ENCODE data around the gene VOPP1. TPM values are rescaled to one million over a fixed set of nuclear protein-coding genes. Genes with fewer than 3 reads are reported as not detected.

The VOPP1 gene
- polyA plus RNA-seq, 1 experiment: 88.4 TPM

GRCh38 chr7:55427342-55427741, 145.0 kb downstream of the VOPP1 start:
- ChIA-PET CTCF (interaction anchor here (0.6 to 1.5 kb wide), 3 partner anchors 12 to 150 kb away, joined by 3 to 20 read pairs (median 3); no protein-coding TSS in a partner anchor), POLR2A (no interaction called here)
- DNase-seq (ENCODE audit: low read depth, low spot score): no peak

GRCh38 chr7:55426676-55427075, 145.6 kb downstream of the VOPP1 start:
- Histone ChIP-seq H3K4me3 (ENCODE audit: low read depth, low read length) (no peak overlapping the region), H3K9me3 (ENCODE audit: control insufficient read depth, insufficient read depth, low read length) (no peaks in the 10 kb centered on the region), H3K27ac (ENCODE audit: low read depth, low read length) (no peak overlapping the region), H3K27me3 (ENCODE audit: control insufficient read depth, insufficient read depth, low read length) (no peaks in the 10 kb centered on the region)
- ChIA-PET POLR2A (no interaction called here), CTCF (interaction anchor here (4.4 kb wide), 1 partner anchor 13 kb away, joined by 66 read pairs; no protein-coding TSS in a partner anchor)
- DNase-seq (ENCODE audit: low read depth, low spot score): no peak
- TF ChIP-seq, protein P1, sequence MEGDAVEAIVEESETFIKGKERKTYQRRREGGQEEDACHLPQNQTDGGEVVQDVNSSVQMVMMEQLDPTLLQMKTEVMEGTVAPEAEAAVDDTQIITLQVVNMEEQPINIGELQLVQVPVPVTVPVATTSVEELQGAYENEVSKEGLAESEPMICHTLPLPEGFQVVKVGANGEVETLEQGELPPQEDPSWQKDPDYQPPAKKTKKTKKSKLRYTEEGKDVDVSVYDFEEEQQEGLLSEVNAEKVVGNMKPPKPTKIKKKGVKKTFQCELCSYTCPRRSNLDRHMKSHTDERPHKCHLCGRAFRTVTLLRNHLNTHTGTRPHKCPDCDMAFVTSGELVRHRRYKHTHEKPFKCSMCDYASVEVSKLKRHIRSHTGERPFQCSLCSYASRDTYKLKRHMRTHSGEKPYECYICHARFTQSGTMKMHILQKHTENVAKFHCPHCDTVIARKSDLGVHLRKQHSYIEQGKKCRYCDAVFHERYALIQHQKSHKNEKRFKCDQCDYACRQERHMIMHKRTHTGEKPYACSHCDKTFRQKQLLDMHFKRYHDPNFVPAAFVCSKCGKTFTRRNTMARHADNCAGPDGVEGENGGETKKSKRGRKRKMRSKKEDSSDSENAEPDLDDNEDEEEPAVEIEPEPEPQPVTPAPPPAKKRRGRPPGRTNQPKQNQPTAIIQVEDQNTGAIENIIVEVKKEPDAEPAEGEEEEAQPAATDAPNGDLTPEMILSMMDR (IDR thresholded peaks at IDR 0.05; ENCODE audit: low read depth, low read length): no peak

More at GRCh38 chr7:55427342-55427741, 145.0 kb downstream of the VOPP1 start:
- TF ChIP-seq, protein P1 (IDR thresholded peaks at IDR 0.05; ENCODE audit: low read depth, low read length): no peak
- no peak overlapping the region for H3K27ac ChIP-seq (ENCODE audit: low read depth, low read length)
- no peaks in the 10 kb centered on the region for H3K9me3 ChIP-seq (ENCODE audit: control insufficient read depth, insufficient read depth, low read length)
- no peak overlapping the region for H3K4me3 ChIP-seq (ENCODE audit: low read depth, low read length)
- no peaks in the 10 kb centered on the region for H3K27me3 ChIP-seq (ENCODE audit: control insufficient read depth, insufficient read depth, low read length)

DNA sequence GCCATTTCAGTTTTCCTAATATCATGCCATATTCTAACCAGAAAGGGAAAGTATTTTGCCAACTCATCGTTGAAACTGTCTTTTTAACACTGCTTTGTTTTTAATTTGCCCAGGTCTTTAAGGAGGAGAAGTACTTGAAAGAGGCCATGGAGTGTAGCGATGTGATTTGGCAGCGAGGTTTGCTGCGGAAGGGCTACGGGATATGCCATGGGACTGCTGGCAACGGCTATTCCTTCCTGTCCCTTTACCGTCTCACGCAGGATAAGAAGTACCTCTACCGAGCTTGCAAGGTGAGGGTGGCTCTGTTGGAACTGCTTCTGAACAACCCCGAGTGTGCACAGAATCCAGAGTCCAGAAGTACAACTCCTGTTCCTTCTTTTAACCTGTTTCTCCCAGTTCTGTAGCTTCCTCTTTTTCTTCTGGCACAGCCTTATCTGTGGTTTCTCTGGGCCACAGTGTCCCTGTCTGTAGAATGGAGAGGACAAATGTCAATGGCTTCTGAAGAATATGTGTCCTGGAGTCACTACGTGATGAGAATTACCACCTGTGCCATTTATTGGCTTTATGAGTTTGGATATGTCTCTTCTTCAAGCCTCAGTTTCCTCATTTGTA, 147.1 kb downstream of the VOPP1 start:
- H3K27ac ChIP-seq (ENCODE audit: low read depth, low read length): no peak overlapping the region
- TF ChIP-seq, protein P1 (IDR thresholded peaks at IDR 0.05; ENCODE audit: low read depth, low read length): no peak
- no peaks in the 10 kb centered on the region for H3K9me3 ChIP-seq (ENCODE audit: control insufficient read depth, insufficient read depth, low read length)
- CTCF ChIA-PET: interaction anchor here (2.4 to 4.4 kb wide), 2 partner anchors 11 to 145 kb away, joined by 20 to 66 read pairs; no protein-coding TSS in a partner anchor
- no peak for DNase-seq (ENCODE audit: low read depth, low spot score)
- POLR2A ChIA-PET: interaction anchor here (0.6 kb wide), 1 partner anchor 612 kb away, joined by 3 read pairs; no protein-coding TSS in a partner anchor
- H3K27me3 ChIP-seq (ENCODE audit: control insufficient read depth, insufficient read depth, low read length): no peaks in the 10 kb centered on the region
- no peak overlapping the region for H3K4me3 ChIP-seq (ENCODE audit: low read depth, low read length)

GRCh38 chr7:55423891-55424290, 148.4 kb downstream of the VOPP1 start:
- ChIA-PET POLR2A (interaction anchor here (0.7 kb wide), 1 partner anchor 114 kb away, joined by 9 read pairs; no protein-coding TSS in a partner anchor), CTCF (interaction anchor here (1.2 to 4.4 kb wide), 6 partner anchors 10 to 217 kb away, joined by 3 to 66 read pairs (median 5); no protein-coding TSS in a partner anchor)
- no peak for DNase-seq (ENCODE audit: low read depth, low spot score)
- Histone ChIP-seq H3K4me3 (ENCODE audit: low read depth, low read length) (no peak overlapping the region), H3K27me3 (ENCODE audit: control insufficient read depth, insufficient read depth, low read length) (no peaks in the 10 kb centered on the region), H3K27ac (ENCODE audit: low read depth, low read length) (peak overlapping the region; percentile 57), H3K9me3 (ENCODE audit: control insufficient read depth, insufficient read depth, low read length) (no peaks in the 10 kb centered on the region)
- TF ChIP-seq, protein P1 (IDR thresholded peaks at IDR 0.05; ENCODE audit: low read depth, low read length): no peak

- DNase-seq (ENCODE audit: low read depth, low spot score): no peak
- H3K9me3 ChIP-seq (ENCODE audit: control insufficient read depth, insufficient read depth, low read length): no peaks in the 10 kb centered on the region
- H3K27me3 ChIP-seq (ENCODE audit: control insufficient read depth, insufficient read depth, low read length): no peaks in the 10 kb centered on the region
- H3K27ac ChIP-seq (ENCODE audit: low read depth, low read length): no peak overlapping the region
- ChIA-PET POLR2A (no interaction called here), CTCF (interaction anchor here (1.2 to 4.4 kb wide), 6 partner anchors 9 to 218 kb away, joined by 3 to 66 read pairs (median 5); no protein-coding TSS in a partner anchor)
- TF ChIP-seq, protein P1 (IDR thresholded peaks at IDR 0.05; ENCODE audit: low read depth, low read length): peak; percentile 55
- no peak overlapping the region for H3K4me3 ChIP-seq (ENCODE audit: low read depth, low read length)
These were observed 149.0 kb downstream of the VOPP1 start for GRCh38 chr7:55423277-55423711.
